H1 (cell line): ENCODE measurements around the gene CDC42EP2. TPM values are rescaled to one million over a fixed set of nuclear protein-coding genes. Genes with fewer than 3 reads are reported as not detected.

ENCODE experiments used
- ASH2L ChIP-seq: fragments of 200-600, 300-600 bp; sonication (generic); IDR thresholded peaks from one replicate; pipeline ENCODE4 v1.7.1; 2017; ENCODE audit warnings: low read length
- USF2 ChIP-seq: IDR thresholded peaks from 2 replicates; pipeline ENCODE4 v1.6.1; 2011; ENCODE audit warnings: low read length, improper control_type of control experiment
- polyA plus RNA-seq, 7 experiments: library from polyadenylated mRNA; depleted of rRNA in 3 of 7; stranded (reverse) in 5 of 7; unstranded in 2 of 7; fragments of >200 nt in 5 of 7; fragments of 200-250 nt in 2 of 7; gene quantifications; 1 replicate in 5 of 7; 2 replicates in 1 of 7; 4 replicates in 1 of 7; pipeline versions ENCODE4 v1.2.1 to v1.2.3, GENCODE V29; 2011 to 2013; ENCODE audit warnings: missing spikeins in 2 of 7, mixed read lengths in 2 of 7
- total RNA-seq: library from RNA; stranded (reverse); fragmentation: NEBNext Ultra II Directional; extraction: Animal tissue kit (Norgen Biotek cat#: 25700); gene quantifications from 2 replicates; pipeline ENCODE4 v1.2.1, GENCODE V29; 2021
- TF ChIP-seq, protein P1 (sequence below): fragments of 300-600 bp; sonication (generic); IDR thresholded peaks from 2 replicates; pipeline ENCODE4 v1.7.1; 2012; ENCODE audit warnings: low read length, moderate library complexity, mild to moderate bottlenecking, inconsistent platforms; ENCODE audit not compliant: insufficient replicate concordance

The CDC42EP2 gene
- total and polyA plus RNA-seq, 2 of the 8 experiments (the other 6 are each of a cell fraction or from before 2014, with no cell fraction given), result 11.8 to 13.3 TPM

DNA sequence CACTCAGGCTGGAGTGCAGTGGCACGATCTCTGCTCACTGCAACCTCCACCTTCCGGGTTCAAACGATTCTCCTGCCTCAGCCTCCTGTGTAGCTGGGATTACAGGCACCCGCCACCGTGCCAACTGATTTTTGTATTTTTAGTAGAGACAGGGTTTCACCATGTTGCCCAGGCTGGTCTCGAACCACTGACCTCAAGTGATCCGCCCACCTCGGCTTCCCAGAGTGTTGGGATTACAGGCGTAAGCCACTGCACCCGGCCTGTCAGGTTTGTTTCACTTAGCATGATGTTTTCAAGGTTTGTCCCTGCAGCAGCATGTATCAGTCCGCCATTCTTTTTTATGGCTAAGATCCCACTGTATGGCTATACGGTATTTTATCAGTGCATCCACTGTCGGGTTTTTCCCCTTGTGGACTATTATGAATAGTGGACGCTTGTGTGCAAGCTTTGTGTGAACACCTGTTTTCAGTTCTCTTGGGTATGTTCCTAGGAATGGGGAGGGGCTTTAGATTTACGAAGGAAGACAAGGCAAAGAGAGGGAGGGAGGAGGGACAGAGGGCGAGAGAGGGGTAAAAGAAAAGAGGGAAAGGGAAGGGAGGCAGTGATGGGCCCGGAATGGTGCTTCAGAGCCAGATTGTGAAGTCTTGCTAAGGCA is 13.9 kb upstream of the CDC42EP2 start (continued):
- TF ChIP-seq, protein P1, sequence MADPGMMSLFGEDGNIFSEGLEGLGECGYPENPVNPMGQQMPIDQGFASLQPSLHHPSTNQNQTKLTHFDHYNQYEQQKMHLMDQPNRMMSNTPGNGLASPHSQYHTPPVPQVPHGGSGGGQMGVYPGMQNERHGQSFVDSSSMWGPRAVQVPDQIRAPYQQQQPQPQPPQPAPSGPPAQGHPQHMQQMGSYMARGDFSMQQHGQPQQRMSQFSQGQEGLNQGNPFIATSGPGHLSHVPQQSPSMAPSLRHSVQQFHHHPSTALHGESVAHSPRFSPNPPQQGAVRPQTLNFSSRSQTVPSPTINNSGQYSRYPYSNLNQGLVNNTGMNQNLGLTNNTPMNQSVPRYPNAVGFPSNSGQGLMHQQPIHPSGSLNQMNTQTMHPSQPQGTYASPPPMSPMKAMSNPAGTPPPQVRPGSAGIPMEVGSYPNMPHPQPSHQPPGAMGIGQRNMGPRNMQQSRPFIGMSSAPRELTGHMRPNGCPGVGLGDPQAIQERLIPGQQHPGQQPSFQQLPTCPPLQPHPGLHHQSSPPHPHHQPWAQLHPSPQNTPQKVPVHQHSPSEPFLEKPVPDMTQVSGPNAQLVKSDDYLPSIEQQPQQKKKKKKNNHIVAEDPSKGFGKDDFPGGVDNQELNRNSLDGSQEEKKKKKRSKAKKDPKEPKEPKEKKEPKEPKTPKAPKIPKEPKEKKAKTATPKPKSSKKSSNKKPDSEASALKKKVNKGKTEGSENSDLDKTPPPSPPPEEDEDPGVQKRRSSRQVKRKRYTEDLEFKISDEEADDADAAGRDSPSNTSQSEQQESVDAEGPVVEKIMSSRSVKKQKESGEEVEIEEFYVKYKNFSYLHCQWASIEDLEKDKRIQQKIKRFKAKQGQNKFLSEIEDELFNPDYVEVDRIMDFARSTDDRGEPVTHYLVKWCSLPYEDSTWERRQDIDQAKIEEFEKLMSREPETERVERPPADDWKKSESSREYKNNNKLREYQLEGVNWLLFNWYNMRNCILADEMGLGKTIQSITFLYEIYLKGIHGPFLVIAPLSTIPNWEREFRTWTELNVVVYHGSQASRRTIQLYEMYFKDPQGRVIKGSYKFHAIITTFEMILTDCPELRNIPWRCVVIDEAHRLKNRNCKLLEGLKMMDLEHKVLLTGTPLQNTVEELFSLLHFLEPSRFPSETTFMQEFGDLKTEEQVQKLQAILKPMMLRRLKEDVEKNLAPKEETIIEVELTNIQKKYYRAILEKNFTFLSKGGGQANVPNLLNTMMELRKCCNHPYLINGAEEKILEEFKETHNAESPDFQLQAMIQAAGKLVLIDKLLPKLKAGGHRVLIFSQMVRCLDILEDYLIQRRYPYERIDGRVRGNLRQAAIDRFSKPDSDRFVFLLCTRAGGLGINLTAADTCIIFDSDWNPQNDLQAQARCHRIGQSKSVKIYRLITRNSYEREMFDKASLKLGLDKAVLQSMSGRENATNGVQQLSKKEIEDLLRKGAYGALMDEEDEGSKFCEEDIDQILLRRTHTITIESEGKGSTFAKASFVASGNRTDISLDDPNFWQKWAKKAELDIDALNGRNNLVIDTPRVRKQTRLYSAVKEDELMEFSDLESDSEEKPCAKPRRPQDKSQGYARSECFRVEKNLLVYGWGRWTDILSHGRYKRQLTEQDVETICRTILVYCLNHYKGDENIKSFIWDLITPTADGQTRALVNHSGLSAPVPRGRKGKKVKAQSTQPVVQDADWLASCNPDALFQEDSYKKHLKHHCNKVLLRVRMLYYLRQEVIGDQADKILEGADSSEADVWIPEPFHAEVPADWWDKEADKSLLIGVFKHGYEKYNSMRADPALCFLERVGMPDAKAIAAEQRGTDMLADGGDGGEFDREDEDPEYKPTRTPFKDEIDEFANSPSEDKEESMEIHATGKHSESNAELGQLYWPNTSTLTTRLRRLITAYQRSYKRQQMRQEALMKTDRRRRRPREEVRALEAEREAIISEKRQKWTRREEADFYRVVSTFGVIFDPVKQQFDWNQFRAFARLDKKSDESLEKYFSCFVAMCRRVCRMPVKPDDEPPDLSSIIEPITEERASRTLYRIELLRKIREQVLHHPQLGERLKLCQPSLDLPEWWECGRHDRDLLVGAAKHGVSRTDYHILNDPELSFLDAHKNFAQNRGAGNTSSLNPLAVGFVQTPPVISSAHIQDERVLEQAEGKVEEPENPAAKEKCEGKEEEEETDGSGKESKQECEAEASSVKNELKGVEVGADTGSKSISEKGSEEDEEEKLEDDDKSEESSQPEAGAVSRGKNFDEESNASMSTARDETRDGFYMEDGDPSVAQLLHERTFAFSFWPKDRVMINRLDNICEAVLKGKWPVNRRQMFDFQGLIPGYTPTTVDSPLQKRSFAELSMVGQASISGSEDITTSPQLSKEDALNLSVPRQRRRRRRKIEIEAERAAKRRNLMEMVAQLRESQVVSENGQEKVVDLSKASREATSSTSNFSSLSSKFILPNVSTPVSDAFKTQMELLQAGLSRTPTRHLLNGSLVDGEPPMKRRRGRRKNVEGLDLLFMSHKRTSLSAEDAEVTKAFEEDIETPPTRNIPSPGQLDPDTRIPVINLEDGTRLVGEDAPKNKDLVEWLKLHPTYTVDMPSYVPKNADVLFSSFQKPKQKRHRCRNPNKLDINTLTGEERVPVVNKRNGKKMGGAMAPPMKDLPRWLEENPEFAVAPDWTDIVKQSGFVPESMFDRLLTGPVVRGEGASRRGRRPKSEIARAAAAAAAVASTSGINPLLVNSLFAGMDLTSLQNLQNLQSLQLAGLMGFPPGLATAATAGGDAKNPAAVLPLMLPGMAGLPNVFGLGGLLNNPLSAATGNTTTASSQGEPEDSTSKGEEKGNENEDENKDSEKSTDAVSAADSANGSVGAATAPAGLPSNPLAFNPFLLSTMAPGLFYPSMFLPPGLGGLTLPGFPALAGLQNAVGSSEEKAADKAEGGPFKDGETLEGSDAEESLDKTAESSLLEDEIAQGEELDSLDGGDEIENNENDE, result no peak
- TF ChIP-seq USF2 (no peak), ASH2L (no peak)
